ENCODE results near the gene DLGAP3.

GRCh38 chr1:34916104-34916503 is 13.3 kb downstream of the DLGAP3 start:
- TF ChIP-seq POLR2A (IDR thresholded peaks at IDR 0.05) = no peak
- TF ChIP-seq, protein P1, sequence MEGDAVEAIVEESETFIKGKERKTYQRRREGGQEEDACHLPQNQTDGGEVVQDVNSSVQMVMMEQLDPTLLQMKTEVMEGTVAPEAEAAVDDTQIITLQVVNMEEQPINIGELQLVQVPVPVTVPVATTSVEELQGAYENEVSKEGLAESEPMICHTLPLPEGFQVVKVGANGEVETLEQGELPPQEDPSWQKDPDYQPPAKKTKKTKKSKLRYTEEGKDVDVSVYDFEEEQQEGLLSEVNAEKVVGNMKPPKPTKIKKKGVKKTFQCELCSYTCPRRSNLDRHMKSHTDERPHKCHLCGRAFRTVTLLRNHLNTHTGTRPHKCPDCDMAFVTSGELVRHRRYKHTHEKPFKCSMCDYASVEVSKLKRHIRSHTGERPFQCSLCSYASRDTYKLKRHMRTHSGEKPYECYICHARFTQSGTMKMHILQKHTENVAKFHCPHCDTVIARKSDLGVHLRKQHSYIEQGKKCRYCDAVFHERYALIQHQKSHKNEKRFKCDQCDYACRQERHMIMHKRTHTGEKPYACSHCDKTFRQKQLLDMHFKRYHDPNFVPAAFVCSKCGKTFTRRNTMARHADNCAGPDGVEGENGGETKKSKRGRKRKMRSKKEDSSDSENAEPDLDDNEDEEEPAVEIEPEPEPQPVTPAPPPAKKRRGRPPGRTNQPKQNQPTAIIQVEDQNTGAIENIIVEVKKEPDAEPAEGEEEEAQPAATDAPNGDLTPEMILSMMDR (IDR thresholded peaks at IDR 0.05 in 4 of 5, conservative IDR thresholded peaks at IDR 0.05 in 1 of 5) = no peak
